GM12801 (cell line): ENCODE measurements around the gene SMARCC1.

Experiments
- TF ChIP-seq, protein P1 (sequence below): IDR thresholded peaks from one replicate; pipeline ENCODE4 v1.5.1; 2011; ENCODE audit warnings: control low read depth; ENCODE audit not compliant: insufficient read length; ENCODE audit errors: extremely low read depth

Gene SMARCC1

DNA sequence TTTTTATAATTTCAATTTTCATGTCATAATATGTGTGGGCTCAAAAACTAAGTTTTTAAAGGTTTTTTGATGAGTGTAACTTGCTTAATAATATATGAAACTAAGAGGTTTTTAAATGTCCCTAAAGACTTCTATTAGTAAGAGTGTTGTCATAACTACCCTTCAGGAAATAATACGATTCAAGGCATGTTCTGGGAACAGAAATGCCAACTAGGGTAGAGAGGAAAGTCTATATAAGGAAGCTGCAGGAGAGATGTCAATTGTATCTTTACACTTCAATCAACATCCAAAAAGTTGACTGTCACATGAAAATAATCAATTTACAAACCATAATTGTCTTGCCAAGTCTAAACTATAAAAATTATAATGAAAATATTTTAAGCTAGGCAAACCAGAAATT lies 76.3 kb downstream of the SMARCC1 start:
- TF ChIP-seq, protein P1, sequence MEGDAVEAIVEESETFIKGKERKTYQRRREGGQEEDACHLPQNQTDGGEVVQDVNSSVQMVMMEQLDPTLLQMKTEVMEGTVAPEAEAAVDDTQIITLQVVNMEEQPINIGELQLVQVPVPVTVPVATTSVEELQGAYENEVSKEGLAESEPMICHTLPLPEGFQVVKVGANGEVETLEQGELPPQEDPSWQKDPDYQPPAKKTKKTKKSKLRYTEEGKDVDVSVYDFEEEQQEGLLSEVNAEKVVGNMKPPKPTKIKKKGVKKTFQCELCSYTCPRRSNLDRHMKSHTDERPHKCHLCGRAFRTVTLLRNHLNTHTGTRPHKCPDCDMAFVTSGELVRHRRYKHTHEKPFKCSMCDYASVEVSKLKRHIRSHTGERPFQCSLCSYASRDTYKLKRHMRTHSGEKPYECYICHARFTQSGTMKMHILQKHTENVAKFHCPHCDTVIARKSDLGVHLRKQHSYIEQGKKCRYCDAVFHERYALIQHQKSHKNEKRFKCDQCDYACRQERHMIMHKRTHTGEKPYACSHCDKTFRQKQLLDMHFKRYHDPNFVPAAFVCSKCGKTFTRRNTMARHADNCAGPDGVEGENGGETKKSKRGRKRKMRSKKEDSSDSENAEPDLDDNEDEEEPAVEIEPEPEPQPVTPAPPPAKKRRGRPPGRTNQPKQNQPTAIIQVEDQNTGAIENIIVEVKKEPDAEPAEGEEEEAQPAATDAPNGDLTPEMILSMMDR: no peak

DNA sequence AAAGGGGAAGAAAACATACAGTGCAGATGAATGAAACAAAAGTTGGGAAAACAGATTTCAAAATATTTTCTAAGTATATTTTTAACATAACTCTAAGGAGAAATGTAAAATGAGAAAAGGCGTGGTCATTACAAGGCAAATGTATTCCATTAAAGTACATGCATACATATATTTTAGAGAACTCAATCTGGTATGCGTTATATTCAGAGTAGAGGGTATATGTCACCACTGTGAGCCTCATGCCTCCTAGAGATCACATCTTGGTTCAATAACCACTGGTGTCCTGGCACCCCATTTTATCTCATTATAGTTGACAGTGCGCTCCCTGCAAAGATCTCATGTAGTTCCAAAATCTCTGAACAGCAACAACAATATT lies 77.5 kb downstream of the SMARCC1 start:
- TF ChIP-seq, protein P1: no peak

DNA sequence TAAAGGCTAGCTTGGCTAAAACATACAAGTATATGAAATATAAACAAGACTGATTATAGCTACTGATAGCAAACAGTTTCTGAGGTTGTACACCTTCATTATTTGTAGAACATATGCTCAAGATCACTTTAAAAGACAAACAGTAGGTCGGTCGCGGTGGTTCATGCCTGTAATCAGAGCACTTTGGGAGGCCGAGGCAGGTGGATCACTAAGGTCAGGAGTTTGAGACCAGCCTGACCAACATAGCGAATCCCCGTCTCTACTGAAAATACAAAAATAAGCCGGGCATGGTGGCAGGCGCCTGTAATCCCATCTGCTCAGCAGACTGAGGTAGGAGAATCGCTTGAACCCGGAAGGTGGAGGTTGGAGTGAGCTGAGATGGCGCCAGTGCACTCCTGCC lies 80.3 kb downstream of the SMARCC1 start:
- TF ChIP-seq, protein P1: no peak

DNA sequence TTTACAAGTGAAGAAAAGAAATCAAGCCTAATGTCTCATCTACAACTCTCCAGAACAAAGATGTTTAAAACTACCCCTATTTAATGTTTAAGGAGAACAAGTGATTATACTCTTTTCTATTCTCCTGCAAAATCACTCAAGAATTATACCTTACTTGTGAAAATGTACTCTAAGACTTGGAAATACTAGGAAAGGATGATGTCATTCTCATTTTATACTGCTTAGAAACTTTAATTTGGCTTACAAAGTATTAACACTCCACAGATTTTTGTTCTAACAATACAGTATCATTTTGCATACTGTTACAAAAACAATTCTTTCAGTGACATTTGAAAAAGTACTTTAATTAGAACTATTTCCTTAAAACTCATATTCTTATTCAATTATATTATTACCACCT lies 89.5 kb downstream of the SMARCC1 start:
- TF ChIP-seq, protein P1: no peak

DNA sequence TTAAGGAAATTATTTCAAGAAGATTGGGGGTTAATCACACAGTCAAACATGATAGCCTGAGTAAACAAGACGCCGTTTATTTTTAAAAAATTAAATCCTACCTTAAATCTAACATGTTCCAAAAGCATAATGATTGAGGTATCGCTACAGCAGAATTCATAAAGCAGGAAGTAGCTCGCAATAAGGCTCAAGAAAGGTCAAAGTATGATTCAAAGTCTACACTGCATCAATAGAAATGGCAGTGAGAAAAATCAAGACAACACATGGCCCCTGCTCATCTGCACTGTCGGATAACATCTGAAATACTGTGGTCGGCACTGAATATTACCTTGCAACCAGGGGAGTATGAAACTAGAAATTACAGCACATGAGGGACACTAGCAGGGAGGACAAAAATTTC lies 93.2 kb downstream of the SMARCC1 start:
- TF ChIP-seq, protein P1: no peak

DNA sequence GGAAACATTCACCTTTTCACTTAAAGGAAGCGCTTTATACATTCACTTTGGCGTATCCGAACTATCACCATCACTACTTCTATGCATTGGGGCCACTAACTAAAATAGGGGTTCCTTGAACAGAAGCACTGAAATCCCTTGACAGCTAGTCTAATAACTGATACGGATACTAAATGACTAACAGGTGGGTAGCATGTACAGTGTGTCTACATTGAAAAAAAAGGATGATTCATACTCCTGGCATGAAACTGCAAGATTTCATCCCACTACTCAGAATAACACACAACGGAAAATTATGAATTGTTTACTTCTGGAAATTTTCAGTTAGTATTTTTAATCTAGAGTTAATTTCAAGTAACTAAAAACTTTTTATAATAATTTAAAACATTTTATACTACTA lies 96.7 kb downstream of the SMARCC1 start:
- TF ChIP-seq, protein P1: no peak

DNA sequence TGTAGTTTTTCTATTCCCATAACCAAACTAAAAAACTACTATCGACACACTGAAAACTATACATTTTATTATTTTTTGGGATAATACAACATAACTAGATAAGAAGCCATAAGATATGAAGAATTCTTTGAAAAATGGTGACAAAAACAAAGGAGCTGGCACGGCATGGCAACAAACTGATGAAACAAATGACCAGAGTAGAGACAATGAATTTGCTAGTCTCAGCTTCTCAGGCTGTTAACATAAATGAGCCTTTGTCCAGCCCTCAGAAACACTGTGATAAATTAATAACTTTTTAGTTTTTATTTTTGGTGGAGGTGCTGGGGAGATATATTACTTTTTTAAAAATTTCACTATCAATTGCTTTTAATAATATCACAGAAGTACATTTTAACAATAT lies 100.7 kb downstream of the SMARCC1 start:
- TF ChIP-seq, protein P1: no peak

DNA sequence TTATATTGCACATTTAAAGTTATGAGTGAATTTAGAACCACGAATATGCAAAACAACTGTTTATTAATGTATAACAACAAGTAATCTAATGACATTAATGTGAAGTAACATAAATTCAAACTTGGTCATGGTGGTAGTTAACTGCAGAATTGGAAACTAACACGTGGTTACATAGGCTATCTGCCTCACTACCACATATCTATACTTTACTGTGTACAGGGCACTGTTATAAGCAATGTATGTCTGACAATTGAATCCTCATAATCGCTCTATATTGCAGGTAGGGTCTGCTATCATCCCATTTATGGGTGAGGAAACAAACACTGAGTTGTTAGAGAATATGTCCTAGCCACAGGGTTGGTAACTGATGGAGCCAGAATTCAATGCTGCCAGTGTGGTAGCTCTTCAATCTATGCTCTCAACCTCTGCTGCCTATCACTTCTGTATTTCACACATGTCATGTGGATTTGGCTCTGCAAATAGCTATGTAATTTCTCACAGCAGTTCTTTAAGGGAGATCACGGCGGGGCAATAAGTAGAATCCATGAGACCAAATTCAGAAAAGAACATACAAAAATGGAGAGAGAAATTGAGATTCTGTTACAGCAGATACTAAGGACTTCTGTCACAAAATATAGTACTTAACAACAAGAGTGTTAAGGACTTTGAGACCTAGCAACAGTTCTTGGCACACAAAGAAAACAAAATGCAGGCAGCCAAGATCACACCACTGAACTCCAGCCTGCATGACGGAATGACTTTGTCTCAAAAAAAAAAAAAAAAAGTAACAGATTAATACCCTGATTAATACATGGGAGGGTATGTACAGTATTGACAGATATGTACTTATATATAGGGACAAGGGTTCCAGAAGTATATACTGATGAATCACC lies 103.0 kb downstream of the SMARCC1 start:
- TF ChIP-seq, protein P1: no peak
